Stomach (tissue), 9 donors: ENCODE measurements around the gene NELFB. TPM values are rescaled to one million over a fixed set of nuclear protein-coding genes. Genes with fewer than 3 reads are reported as not detected.
A peak's percentile ranks its signal among the peaks of the same experiment; 100 is the strongest.

ENCODE experiments used
- DNase-seq, 2 donors: peaks; one replicate each; pipeline versions ENCODE4 v3.0.0 to v3.0.0-alpha.2; 2013 to 2019
- H3K27ac ChIP-seq, 5 donors: fragments of 200-600 bp in 4 of 5; sonication (generic) in 4 of 5; one replicate each; pipeline ENCODE4 v1.5.1; 2013 to 2019; ENCODE audit warnings: mild to moderate bottlenecking in 1 of 5, moderate library complexity in 1 of 5
- H3K27me3 ChIP-seq, 3 donors: fragments of 200-600 bp; sonication (generic); one replicate each; pipeline ENCODE4 v1.5.1; 2017 to 2019; ENCODE audit warnings: mixed run types in 1 of 3
- H3K36me3 ChIP-seq, 4 donors: fragments of 200-600 bp; sonication (generic); 1 replicate in 3 of 4; 2 replicates in 1 of 4; pipeline ENCODE4 v1.5.1; 2016 to 2019
- H3K4me1 ChIP-seq, 4 donors: fragments of 200-600 bp; sonication (generic); one replicate each; pipeline ENCODE4 v1.5.1; 2016 to 2019
- H3K4me3 ChIP-seq, 4 donors: fragments of 200-600 bp; sonication (generic) in 3 of 4; one replicate each; pipeline ENCODE4 v1.5.1; 2016 to 2019; ENCODE audit warnings: mild to moderate bottlenecking in 1 of 4
- H3K9me3 ChIP-seq, 4 donors: fragments of 200-600 bp; sonication (generic); one replicate each; pipeline ENCODE4 v1.5.1; 2016 to 2019
- POLR2A ChIP-seq, 4 donors: fragments of 450-650 bp; IDR thresholded peaks; one replicate each; pipeline ENCODE4 v1.6.1; 2016; ENCODE audit warnings: antibody characterized with exemption in 4 of 4, control low read depth in 2 of 4, mild to moderate bottlenecking in 1 of 4, moderate library complexity in 1 of 4
- POLR2AphosphoS5 ChIP-seq, 3 donors: sonication (generic); formaldehyde crosslinking; IDR thresholded peaks; one replicate each; pipeline ENCODE4 v1.6.1; 2016; ENCODE audit warnings: antibody characterized with exemption in 3 of 3
- WGBS, 5 donors: extraction: QIAGEN DNeasy Blood & Tissue Kit in 3 of 5; methylation state at CpG; one replicate each; pipeline versions ENCODE4 v1.1.5 to v1.1.7; 2013 to 2018; 5-methylcytosine and 5-hydroxymethylcytosine counted together
- intact Hi-C: fragments of 100-400 bp; cut with DNase I; formaldehyde crosslinking; loops from one replicate; pipeline ENCODE4 v1.15.1; 2023; ENCODE audit warnings: low total_unique reads
- polyA plus RNA-seq, 3 donors: library from polyadenylated mRNA; stranded (reverse); fragments of 200-250 nt; gene quantifications; one replicate each; pipeline ENCODE4 v1.2.3, GENCODE V29; 2013
- total RNA-seq, 5 donors: library from RNA; depleted of rRNA; stranded (reverse); fragments of >200 nt; gene quantifications; one replicate each; pipeline versions ENCODE4 v1.1.0 to v1.2.3, GENCODE V29; 2014 to 2016
- TF ChIP-seq, protein P1 (sequence below), 7 experiments: fragments of 450-650 bp in 4 of 7; fragments of 200-600 bp in 3 of 7; sonication (generic) in 3 of 7; IDR thresholded peaks; one replicate each; pipeline ENCODE4 v1.5.1; 2016 to 2019; ENCODE audit warnings: antibody characterized with exemption in 7 of 7, control low read depth in 2 of 7, mild to moderate bottlenecking in 1 of 7
- donor health status: healthy with polysubstance abuse.
- donor health status: Bipolar disorder and iron deficiency.
- donor health status: healthy.

NELFB gene
- total and polyA plus RNA-seq, 8 donors, result 11.2 to 134 (median 36.1) TPM

DNA sequence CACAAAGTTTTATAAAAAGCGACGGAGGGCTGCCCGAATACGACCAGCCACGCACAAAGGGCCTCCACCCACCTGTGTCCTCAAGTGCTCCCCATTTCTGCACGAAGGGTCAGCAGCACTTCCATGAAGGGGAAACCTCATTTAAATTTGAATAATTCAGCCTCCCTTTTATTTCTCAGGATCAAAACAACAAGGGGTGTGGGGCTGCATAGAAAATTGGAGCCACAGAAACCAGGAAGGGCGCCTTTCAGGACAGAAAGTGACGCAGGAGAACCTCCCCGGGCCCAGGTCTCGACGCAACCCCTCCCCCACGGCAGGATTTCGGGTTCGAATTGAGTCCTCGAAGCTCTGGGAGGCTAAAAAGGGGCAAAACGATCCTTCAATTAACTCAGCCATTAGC, 44.8 kb downstream of the NELFB start:
- peak in 1 of 2 donors; percentile 79 for DNase-seq
- Histone ChIP-seq H3K4me1 (peaks cover 64 to 88% (median 82%) of the 10 kb centered on the region in 4 donors), H3K27me3 (peaks cover 7 to 94% (median 45%) of the 10 kb centered on the region in 3 donors), H3K4me3 (peak overlapping the region; percentile 43 to 62 (median 54)), H3K9me3 (no peaks in the 10 kb centered on the region), H3K36me3 (no peaks in the 10 kb centered on the region), H3K27ac (peak overlapping the region; percentile 78 to 90 (median 90))
- TF ChIP-seq, protein P1, sequence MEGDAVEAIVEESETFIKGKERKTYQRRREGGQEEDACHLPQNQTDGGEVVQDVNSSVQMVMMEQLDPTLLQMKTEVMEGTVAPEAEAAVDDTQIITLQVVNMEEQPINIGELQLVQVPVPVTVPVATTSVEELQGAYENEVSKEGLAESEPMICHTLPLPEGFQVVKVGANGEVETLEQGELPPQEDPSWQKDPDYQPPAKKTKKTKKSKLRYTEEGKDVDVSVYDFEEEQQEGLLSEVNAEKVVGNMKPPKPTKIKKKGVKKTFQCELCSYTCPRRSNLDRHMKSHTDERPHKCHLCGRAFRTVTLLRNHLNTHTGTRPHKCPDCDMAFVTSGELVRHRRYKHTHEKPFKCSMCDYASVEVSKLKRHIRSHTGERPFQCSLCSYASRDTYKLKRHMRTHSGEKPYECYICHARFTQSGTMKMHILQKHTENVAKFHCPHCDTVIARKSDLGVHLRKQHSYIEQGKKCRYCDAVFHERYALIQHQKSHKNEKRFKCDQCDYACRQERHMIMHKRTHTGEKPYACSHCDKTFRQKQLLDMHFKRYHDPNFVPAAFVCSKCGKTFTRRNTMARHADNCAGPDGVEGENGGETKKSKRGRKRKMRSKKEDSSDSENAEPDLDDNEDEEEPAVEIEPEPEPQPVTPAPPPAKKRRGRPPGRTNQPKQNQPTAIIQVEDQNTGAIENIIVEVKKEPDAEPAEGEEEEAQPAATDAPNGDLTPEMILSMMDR (IDR thresholded peaks at IDR 0.05), result no peak
- peak in 1 of 3 donors; percentile 23 for TF ChIP-seq POLR2AphosphoS5 (IDR thresholded peaks at IDR 0.05)
- intact Hi-C loops, result loop anchor here (10.0 kb wide), 1 partner anchor 105 kb away; no protein-coding TSS in a partner anchor
- WGBS, 5 donors, result 22 to 37% (median 25%) methylated on average over 16 of the region's 16 CpGs

DNA sequence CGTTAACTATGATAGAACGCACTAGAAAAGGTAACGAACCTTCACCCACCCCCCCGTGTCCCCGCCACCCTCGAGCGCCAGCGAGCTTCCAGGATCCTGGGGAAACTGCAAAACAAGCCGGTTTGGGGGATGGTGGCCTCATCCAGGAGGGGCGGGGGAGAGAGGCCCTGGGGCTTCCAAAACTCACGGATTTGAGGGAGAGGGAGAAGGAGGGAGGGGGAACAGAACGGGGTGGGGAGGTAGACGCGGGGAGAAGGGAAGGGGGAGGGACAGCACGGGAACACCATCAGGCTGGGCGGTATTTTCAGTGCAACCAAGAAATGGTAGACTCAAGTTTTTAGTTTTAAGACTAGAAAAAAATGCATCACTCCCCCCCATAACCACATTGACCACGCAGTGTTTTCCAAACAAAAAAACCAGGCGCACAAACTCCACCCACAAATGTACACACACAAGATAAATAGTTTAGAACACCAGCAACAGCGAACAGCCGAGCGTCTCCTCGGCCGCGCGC, 45.5 kb downstream of the NELFB start:
- Histone ChIP-seq H3K27ac (peak overlapping the region; percentile 85 to 90 (median 90)), H3K27me3 (peaks cover 7 to 94% (median 42%) of the 10 kb centered on the region in 3 donors), H3K4me3 (peak overlapping the region; percentile 43 to 62 (median 54)), H3K4me1 (peaks cover 66 to 91% (median 86%) of the 10 kb centered on the region in 4 donors), H3K9me3 (no peaks in the 10 kb centered on the region), H3K36me3 (no peaks in the 10 kb centered on the region)
- intact Hi-C loops, result loop anchor here (10.0 kb wide), 1 partner anchor 104 kb away; no protein-coding TSS in a partner anchor
- WGBS, 5 donors, result 1 to 4% (median 3%) methylated on average over 25 of the region's 25 CpGs
- TF ChIP-seq POLR2AphosphoS5 (IDR thresholded peaks at IDR 0.05) (peak in 1 of 3 donors; percentile 22), POLR2A (IDR thresholded peaks at IDR 0.05) (no peak)
- DNase-seq, result peak in 1 of 2 donors; percentile 72

DNA sequence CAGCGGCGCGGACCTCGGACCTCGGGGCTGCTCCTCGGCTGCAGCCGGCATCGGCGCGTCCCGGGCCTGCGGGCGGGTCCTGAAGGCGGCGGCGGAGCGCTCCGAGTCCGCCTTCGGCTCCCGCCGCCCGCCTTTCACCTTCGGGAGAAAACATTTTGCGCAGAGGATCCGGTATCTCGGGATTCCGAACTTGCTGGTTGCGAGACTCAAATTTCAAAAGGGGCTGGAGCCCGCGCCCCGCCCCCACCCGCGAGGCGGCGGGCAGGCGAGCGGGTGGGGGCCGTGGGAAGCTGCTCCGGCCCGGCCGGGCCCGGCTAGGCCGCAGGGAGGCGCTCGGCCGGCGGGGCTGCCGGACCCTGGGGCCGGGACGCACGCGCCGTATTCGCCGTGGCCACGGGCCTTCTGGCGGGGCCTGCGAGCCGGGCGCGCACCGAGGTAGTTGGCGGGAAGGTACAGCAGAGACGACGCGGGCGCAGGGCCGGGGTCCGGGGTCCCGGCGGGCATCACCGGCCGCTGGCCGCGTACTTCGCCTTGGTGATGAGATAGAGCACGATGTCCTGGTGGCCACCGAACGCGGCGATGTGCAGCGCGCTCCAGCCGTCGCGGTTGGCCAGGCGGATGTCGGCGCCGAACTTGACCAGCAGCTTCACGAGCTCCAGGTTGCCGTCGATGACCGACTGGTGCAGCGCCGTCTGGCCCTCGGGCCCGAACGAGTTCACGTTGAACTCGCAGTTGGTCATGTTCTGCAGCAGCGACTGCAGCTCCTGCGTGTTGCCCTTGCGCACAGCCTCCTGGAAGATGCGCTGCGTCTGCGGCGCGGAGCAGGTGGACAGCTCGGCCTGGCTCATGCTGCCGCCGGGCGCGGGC, 46.2 kb downstream of the NELFB start:
- intact Hi-C loops, result loop anchor here (10.0 kb wide), 1 partner anchor 103 kb away; no protein-coding TSS in a partner anchor
- no peaks in the 10 kb centered on the region for H3K36me3 ChIP-seq
- H3K9me3 ChIP-seq, result no peaks in the 10 kb centered on the region
- peaks cover 7 to 94% (median 43%) of the 10 kb centered on the region in 3 donors for H3K27me3 ChIP-seq
- H3K27ac ChIP-seq, result peak overlapping the region; percentile 85 to 90 (median 90)
- TF ChIP-seq, protein P1 (IDR thresholded peaks at IDR 0.05), result peak in 1 of 7 experiments; percentile 45
- peak in 2 of 3 donors; percentile 24 to 30 for TF ChIP-seq POLR2AphosphoS5 (IDR thresholded peaks at IDR 0.05)
- TF ChIP-seq POLR2A (IDR thresholded peaks at IDR 0.05), result no peak
- WGBS, 5 donors, result 1% methylated on average over 28 to 115 of the region's 115 CpGs
- H3K4me1 ChIP-seq, result peaks cover 66 to 93% (median 86%) of the 10 kb centered on the region in 4 donors
- peak overlapping the region; percentile 43 to 62 (median 54) for H3K4me3 ChIP-seq
- peak; percentile 68 to 84 for DNase-seq

DNA sequence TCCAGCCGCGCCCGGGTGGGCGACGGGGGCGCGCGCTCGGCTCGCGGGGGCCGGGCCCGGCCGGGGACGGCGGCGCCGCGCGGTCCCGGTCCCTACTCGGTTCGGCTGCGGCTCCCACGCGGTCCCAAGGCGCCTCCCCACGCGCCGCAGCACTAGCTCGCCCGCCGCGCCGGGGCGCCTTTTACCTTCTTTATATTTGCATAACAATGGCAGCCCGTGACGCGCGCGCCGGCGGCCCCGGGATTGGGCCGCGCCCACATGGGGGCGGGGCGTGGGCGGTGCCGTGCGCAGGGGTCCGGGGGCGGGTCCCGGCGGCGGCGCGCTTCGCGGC, 47.0 kb downstream of the NELFB start, which contains the start of gene NRARP:
NRARP (minus strand) TSS at position 154 of the 331 bp plus-strand sequence. CDS start 343 bp downstream, outside the sequence.
- Histone ChIP-seq H3K9me3 (no peaks in the 10 kb centered on the region), H3K4me3 (peak within 1 kb of the TSS; percentile 43 to 62 (median 54)), H3K27ac (peak within 1 kb of the TSS; percentile 85 to 90 (median 90)), H3K36me3 (no peaks in the 10 kb centered on the region), H3K4me1 (peaks cover 66 to 93% (median 86%) of the 10 kb centered on the region in 4 donors), H3K27me3 (peaks cover 7 to 94% (median 43%) of the 10 kb centered on the region in 3 donors)
- intact Hi-C loops, result loop anchor here (10.0 kb wide), 1 partner anchor 103 kb away; no protein-coding TSS in a partner anchor
- DNase-seq, result peak; percentile 96
- WGBS, 5 donors, result 0 to 2% (median 1%) methylated on average over 10 to 53 of the region's 60 CpGs
- TF ChIP-seq POLR2AphosphoS5 (IDR thresholded peaks at IDR 0.05) (peak; percentile 16 to 96 (median 94)), POLR2A (IDR thresholded peaks at IDR 0.05) (peak in 1 of 4 donors; percentile 17)
- TF ChIP-seq, protein P1 (IDR thresholded peaks at IDR 0.05), result no peak
